ENCODE data around the gene RNU4-1.

The RNU4-1 gene

DNA sequence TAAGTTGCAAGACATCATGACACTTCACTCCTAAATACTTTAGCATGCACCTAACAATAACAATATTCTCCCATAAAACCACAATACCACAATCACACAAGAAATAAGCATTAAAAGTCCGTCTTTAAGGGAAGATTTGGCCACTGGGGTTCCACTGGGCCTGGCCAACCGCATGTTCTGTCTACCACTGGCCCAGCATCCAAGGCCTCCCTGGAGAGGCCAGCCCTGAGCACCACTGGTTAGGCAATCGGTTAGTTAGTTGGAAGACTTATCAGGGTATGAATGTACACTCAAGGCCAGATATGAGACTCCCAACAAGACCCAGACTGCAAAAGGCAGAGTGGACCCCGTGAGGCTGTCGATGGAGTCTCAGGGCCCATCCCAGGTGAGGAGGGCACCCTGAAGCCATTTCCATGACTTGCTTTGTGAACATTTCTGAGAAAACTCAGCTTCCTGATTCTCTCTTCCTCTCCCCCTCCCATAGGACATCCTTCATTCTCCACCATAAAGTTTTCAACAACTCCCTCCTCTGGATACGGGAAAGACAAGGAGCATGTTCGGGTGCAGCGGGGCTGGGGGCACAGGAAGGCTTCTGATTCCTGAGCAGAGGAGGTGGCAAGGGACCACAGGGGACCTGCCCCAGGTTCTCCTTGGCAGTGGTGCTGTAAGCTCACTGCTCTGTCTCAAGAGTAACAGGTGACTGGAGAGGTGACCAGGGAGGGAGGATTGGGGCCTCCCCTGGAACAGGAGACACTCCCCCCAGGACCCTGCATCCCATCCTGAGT, 33.4 kb downstream of the RNU4-1 start:
- ATAC-seq, result no peak
- TF ChIP-seq TSHZ2 (CRISPR knock-in tag; IDR thresholded peaks at IDR 0.05), result no peak
- no peak for TF ChIP-seq ISL1 (CRISPR knock-in tag; IDR thresholded peaks at IDR 0.05)
- no peak for TF ChIP-seq ZFP30 (CRISPR knock-in tag; IDR thresholded peaks at IDR 0.05)
- TF ChIP-seq RARB (CRISPR knock-in tag; IDR thresholded peaks at IDR 0.05), result no peak
- TF ChIP-seq ARNTL (CRISPR knock-in tag; IDR thresholded peaks at IDR 0.05; ENCODE audit: borderline replicate concordance, low read depth), result no peak
- TF ChIP-seq ZFP3 (CRISPR knock-in tag; IDR thresholded peaks at IDR 0.05), result no peak
- no peak for TF ChIP-seq BACH2 (CRISPR knock-in tag; IDR thresholded peaks at IDR 0.05; ENCODE audit: borderline replicate concordance)
- TF ChIP-seq PPARA (CRISPR knock-in tag; IDR thresholded peaks at IDR 0.05; ENCODE audit: borderline replicate concordance), result no peak
- TF ChIP-seq OSR1 (CRISPR knock-in tag; IDR thresholded peaks at IDR 0.05), result no peak
- no peak for TF ChIP-seq ZNF8 (CRISPR knock-in tag; IDR thresholded peaks at IDR 0.05)
- no peak for TF ChIP-seq ZNF565 (CRISPR knock-in tag; conservative IDR thresholded peaks at IDR 0.05; ENCODE audit: low read depth)
- TF ChIP-seq ZNF70 (CRISPR knock-in tag; IDR thresholded peaks at IDR 0.05), result no peak
- TF ChIP-seq GLIS3 (CRISPR knock-in tag; IDR thresholded peaks at IDR 0.05), result no peak
- TF ChIP-seq TOX (CRISPR knock-in tag; IDR thresholded peaks at IDR 0.05; ENCODE audit: borderline replicate concordance), result no peak
- TF ChIP-seq TCF4 (CRISPR knock-in tag; IDR thresholded peaks at IDR 0.05; ENCODE audit: borderline replicate concordance), result no peak
- no peak for TF ChIP-seq ESRRG (CRISPR knock-in tag; IDR thresholded peaks at IDR 0.05)

- no peak for TF ChIP-seq ZNF70 (CRISPR knock-in tag; IDR thresholded peaks at IDR 0.05)
- ATAC-seq, result no peak
Measured at GRCh38 chr12:120258323-120258896, 34.6 kb downstream of the RNU4-1 start.

DNA sequence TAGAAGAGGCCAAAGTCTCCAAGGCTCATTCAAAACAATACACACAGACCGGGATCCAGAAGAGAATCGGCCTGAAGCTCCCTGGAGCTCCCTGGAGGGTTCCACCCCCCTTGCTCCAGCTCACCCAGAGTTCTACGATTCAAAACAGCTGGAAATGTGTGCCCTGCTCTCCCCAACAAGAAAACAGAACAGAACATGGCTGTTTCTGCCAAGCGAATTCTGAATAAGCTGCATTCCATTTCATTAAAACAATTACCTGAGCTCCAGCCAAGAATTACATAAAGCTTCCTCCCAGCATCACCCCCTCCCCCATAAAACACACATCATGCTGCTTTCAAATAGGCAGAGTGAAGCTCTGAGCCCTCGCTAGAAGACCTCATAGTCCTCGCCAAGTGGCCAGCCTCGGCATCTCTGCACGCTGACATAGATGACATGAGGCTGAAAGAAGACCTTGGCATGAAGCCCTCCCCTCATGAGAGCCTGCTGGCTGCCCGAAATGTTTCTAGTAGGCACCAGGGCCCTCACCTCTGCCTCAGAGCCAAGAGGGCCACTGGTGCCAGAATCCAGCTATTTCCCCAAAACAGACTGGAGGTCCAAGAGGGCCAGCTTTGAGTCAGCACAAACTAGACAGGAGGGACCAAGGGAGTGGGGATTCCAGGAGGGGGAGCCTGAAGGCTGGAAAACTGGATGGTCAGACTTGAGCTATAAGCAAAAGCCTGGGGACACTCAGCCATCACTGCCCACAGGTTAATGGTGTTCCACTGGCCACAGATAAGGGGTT, 35.8 kb downstream of the RNU4-1 start:
- ATAC-seq, result peak; percentile 95
- TF ChIP-seq GLIS3 (CRISPR knock-in tag; IDR thresholded peaks at IDR 0.05) (no peak), ZFP30 (CRISPR knock-in tag; IDR thresholded peaks at IDR 0.05) (no peak), TOX (CRISPR knock-in tag; IDR thresholded peaks at IDR 0.05; ENCODE audit: borderline replicate concordance) (no peak), ESRRG (CRISPR knock-in tag; IDR thresholded peaks at IDR 0.05) (no peak), CREB5 (CRISPR knock-in tag; IDR thresholded peaks at IDR 0.05; ENCODE audit: low read depth) (no peak), ZC3H10 (CRISPR knock-in tag; IDR thresholded peaks at IDR 0.05) (no peak), ISL1 (CRISPR knock-in tag; IDR thresholded peaks at IDR 0.05) (0 out of 2 replicates have a peak, but pooled peaks have one; percentile 56), ZNF70 (CRISPR knock-in tag; IDR thresholded peaks at IDR 0.05) (no peak), SNAI2 (CRISPR knock-in tag; IDR thresholded peaks at IDR 0.05) (no peak), ZNF8 (CRISPR knock-in tag; IDR thresholded peaks at IDR 0.05) (no peak), OSR1 (CRISPR knock-in tag; IDR thresholded peaks at IDR 0.05) (no peak), TCF4 (CRISPR knock-in tag; IDR thresholded peaks at IDR 0.05; ENCODE audit: borderline replicate concordance) (peak; percentile 36; the same call in 1 of the 2 replicates), CSDC2 (CRISPR knock-in tag; IDR thresholded peaks at IDR 0.05) (no peak), PPARA (CRISPR knock-in tag; IDR thresholded peaks at IDR 0.05; ENCODE audit: borderline replicate concordance) (no peak), ZNF565 (CRISPR knock-in tag; conservative IDR thresholded peaks at IDR 0.05; ENCODE audit: low read depth) (no peak), BACH2 (CRISPR knock-in tag; IDR thresholded peaks at IDR 0.05; ENCODE audit: borderline replicate concordance) (no peak), ARNTL (CRISPR knock-in tag; IDR thresholded peaks at IDR 0.05; ENCODE audit: borderline replicate concordance, low read depth) (no peak), TSHZ2 (CRISPR knock-in tag; IDR thresholded peaks at IDR 0.05) (peak; percentile 69; the same call in 1 of the 2 replicates), RARB (CRISPR knock-in tag; IDR thresholded peaks at IDR 0.05) (no peak), ZFP3 (CRISPR knock-in tag; IDR thresholded peaks at IDR 0.05) (peak; percentile 29; the same call in 1 of the 2 replicates), POU6F1 (CRISPR knock-in tag; IDR thresholded peaks at IDR 0.05; ENCODE audit: borderline replicate concordance, low read depth) (no peak)
- TF ChIP-seq, protein P1, sequence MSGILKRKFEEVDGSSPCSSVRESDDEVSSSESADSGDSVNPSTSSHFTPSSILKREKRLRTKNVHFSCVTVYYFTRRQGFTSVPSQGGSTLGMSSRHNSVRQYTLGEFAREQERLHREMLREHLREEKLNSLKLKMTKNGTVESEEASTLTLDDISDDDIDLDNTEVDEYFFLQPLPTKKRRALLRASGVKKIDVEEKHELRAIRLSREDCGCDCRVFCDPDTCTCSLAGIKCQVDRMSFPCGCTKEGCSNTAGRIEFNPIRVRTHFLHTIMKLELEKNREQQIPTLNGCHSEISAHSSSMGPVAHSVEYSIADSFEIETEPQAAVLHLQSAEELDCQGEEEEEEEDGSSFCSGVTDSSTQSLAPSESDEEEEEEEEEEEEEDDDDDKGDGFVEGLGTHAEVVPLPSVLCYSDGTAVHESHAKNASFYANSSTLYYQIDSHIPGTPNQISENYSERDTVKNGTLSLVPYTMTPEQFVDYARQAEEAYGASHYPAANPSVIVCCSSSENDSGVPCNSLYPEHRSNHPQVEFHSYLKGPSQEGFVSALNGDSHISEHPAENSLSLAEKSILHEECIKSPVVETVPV (CRISPR knock-in tag; IDR thresholded peaks at IDR 0.05), result no peak

Data from SK-N-SH treated with all-trans-retinoic acid at 6 μM for 48 hours (cell line).